Nephron progenitor cell (in vitro differentiated cells): Measurements from ENCODE around the gene ISG20.
"Not testable (repeated sequence)": the region's sequence is repeated elsewhere in the genome, so short reads cannot be mapped to it uniquely, and the experiment has no call there.

ENCODE experiments used
- DNase-seq: peaks from one replicate; pipeline ENCODE4 v3.0.0; 2021
- H3K27ac Mint-ChIP-seq: 2 replicates; pipeline ENCODE4 v1.8.0; 2021; ENCODE audit warnings: mild to moderate bottlenecking, moderate library complexity, mixed read lengths
- H3K27me3 Mint-ChIP-seq: 2 replicates; pipeline ENCODE4 v1.8.0; 2021; ENCODE audit warnings: mild to moderate bottlenecking, low read depth, mixed read lengths; ENCODE audit not compliant: poor library complexity
- H3K36me3 Mint-ChIP-seq: 2 replicates; pipeline ENCODE4 v1.8.0; 2021; ENCODE audit warnings: low read depth, mixed read lengths
- H3K4me1 Mint-ChIP-seq: 2 replicates; pipeline ENCODE4 v1.8.0; 2021; ENCODE audit warnings: mixed read lengths
- H3K4me3 Mint-ChIP-seq: 2 replicates; pipeline ENCODE4 v1.8.0; 2021; ENCODE audit warnings: mild to moderate bottlenecking, moderate library complexity, mixed read lengths
- H3K9me3 Mint-ChIP-seq: 2 replicates; pipeline ENCODE4 v1.8.0; 2021; ENCODE audit warnings: mild to moderate bottlenecking, moderate library complexity, mixed read lengths
- CTCF ChIP-seq: fragments of 200-600 bp; sonication (generic); IDR thresholded peaks from 2 replicates; pipeline ENCODE4 v1.5.0; 2021; ENCODE audit warnings: antibody characterized with exemption

The ISG20 gene

GRCh38 chr15:88636050-88636449, 2.8 kb upstream of the ISG20 start:
- Mint-ChIP-seq H3K4me3 (no peak overlapping the region), H3K36me3 (peaks cover 37% of the 10 kb centered on the region), H3K9me3 (no peaks in the 10 kb centered on the region), H3K27me3 (peaks cover 12% of the 10 kb centered on the region), H3K4me1 (peaks cover 33% of the 10 kb centered on the region), H3K27ac (no peak overlapping the region)
- TF ChIP-seq CTCF = no peak
- no peak for DNase-seq

- no peak for TF ChIP-seq CTCF
- no peak overlapping the region for H3K27ac Mint-ChIP-seq
- no peaks in the 10 kb centered on the region for H3K9me3 Mint-ChIP-seq
- H3K4me3 Mint-ChIP-seq = no peak overlapping the region
- H3K27me3 Mint-ChIP-seq = peaks cover 12% of the 10 kb centered on the region
- peaks cover 33% of the 10 kb centered on the region for H3K4me1 Mint-ChIP-seq
- DNase-seq = no peak
- H3K36me3 Mint-ChIP-seq = peaks cover 31% of the 10 kb centered on the region
These were observed 2.2 kb upstream of the ISG20 start for GRCh38 chr15:88636654-88637053.

- no peak for DNase-seq
- no peak for TF ChIP-seq CTCF
- Mint-ChIP-seq H3K36me3 (peaks cover 23% of the 10 kb centered on the region), H3K4me1 (peaks cover 33% of the 10 kb centered on the region), H3K27ac (no peak overlapping the region), H3K9me3 (no peaks in the 10 kb centered on the region), H3K4me3 (no peak overlapping the region), H3K27me3 (peaks cover 12% of the 10 kb centered on the region)
These were observed 1.4 kb upstream of the ISG20 start for GRCh38 chr15:88637436-88637835.

- H3K9me3 Mint-ChIP-seq = no peaks in the 10 kb centered on the region
- DNase-seq = no peak
- H3K4me1 Mint-ChIP-seq = peaks cover 33% of the 10 kb centered on the region
- peaks cover 12% of the 10 kb centered on the region for H3K27me3 Mint-ChIP-seq
- peak overlapping the region; percentile 67 for H3K4me3 Mint-ChIP-seq
- peaks cover 17% of the 10 kb centered on the region for H3K36me3 Mint-ChIP-seq
- TF ChIP-seq CTCF = no peak
- no peak overlapping the region for H3K27ac Mint-ChIP-seq
These were observed 783 bp upstream of the ISG20 start for GRCh38 chr15:88637841-88638625.

- Mint-ChIP-seq H3K4me3 (no peak overlapping the region), H3K9me3 (no peaks in the 10 kb centered on the region), H3K4me1 (peaks cover 33% of the 10 kb centered on the region), H3K27me3 (peaks cover 5% of the 10 kb centered on the region), H3K27ac (no peak overlapping the region), H3K36me3 (no peaks in the 10 kb centered on the region)
- no peak for DNase-seq
- TF ChIP-seq CTCF = no peak
These were observed 3.2 kb downstream of the ISG20 start for GRCh38 chr15:88641959-88642452.

- H3K27ac Mint-ChIP-seq, H3K27me3 Mint-ChIP-seq, H3K4me3 Mint-ChIP-seq, H3K36me3 Mint-ChIP-seq, H3K9me3 Mint-ChIP-seq, DNase-seq: not testable (repeated sequence)
- peaks cover 29% of the 10 kb centered on the region for H3K4me1 Mint-ChIP-seq
These were observed 3.7 kb downstream of the ISG20 start for GRCh38 chr15:88642514-88642913.
